Astrocyte (in vitro differentiated cells and primary cell): ENCODE results near the gene P4HA2. TPM values are rescaled to one million over a fixed set of nuclear protein-coding genes. Genes with fewer than 3 reads are reported as not detected.
A peak's percentile ranks its signal among the peaks of the same experiment; 100 is the strongest.

Source experiments
- DNase-seq: peaks from one replicate; pipeline ENCODE4 v3.0.0-alpha.2; 2010; ENCODE audit warnings: low read depth
- FAIRE-seq: peaks from 2 replicates; lab custom pipeline; 2011; peaks lifted over from hg19 to GRCh38; lab: Jason Lieb, UNC
- H2AFZ ChIP-seq: 2 replicates; pipeline ENCODE4 v1.6.0; 2012; ENCODE audit warnings: low read depth, low read length, inconsistent platforms
- H3K27ac ChIP-seq: 2 replicates; pipeline ENCODE4 v1.5.1; 2011; ENCODE audit warnings: low read depth, low read length, inconsistent platforms
- H3K27me3 ChIP-seq: 2 replicates; pipeline ENCODE4 v1.6.0; 2011; ENCODE audit warnings: low read length, inconsistent platforms; ENCODE audit not compliant: insufficient read depth
- H3K36me3 ChIP-seq: 2 replicates; pipeline ENCODE4 v1.5.1; 2011; ENCODE audit warnings: low read length, inconsistent platforms; ENCODE audit not compliant: insufficient read depth
- H3K4me1 ChIP-seq: 2 replicates; pipeline ENCODE4 v1.5.1; 2011; ENCODE audit warnings: low read length, inconsistent platforms; ENCODE audit not compliant: insufficient read depth
- H3K4me2 ChIP-seq: 2 replicates; pipeline ENCODE4 v1.6.0; 2012; ENCODE audit warnings: low read length, inconsistent platforms
- H3K4me3 ChIP-seq: 2 replicates; pipeline ENCODE4 v1.5.1; 2011; ENCODE audit warnings: low read depth, mild to moderate bottlenecking, low read length, inconsistent platforms; ENCODE audit not compliant: insufficient read depth
- H3K79me2 ChIP-seq: 2 replicates; pipeline ENCODE4 v1.6.0; 2012; ENCODE audit warnings: mild to moderate bottlenecking, low read length, inconsistent platforms; ENCODE audit not compliant: insufficient read depth
- H3K9ac ChIP-seq: 2 replicates; pipeline ENCODE4 v1.6.0; 2012; ENCODE audit warnings: mild to moderate bottlenecking, low read length, inconsistent platforms
- H3K9me3 ChIP-seq: 2 replicates; pipeline ENCODE4 v1.5.1; 2012; ENCODE audit warnings: low read depth, mild to moderate bottlenecking, low read length, inconsistent platforms; ENCODE audit not compliant: insufficient read depth
- H4K20me1 ChIP-seq: 2 replicates; pipeline ENCODE4 v1.6.0; 2012; ENCODE audit warnings: low read length, inconsistent platforms; ENCODE audit not compliant: insufficient read depth
- H3K27ac Mint-ChIP-seq: one replicate; pipeline ENCODE4 v1.8.0; 2021; ENCODE audit warnings: mild to moderate bottlenecking, mixed read lengths; ENCODE audit not compliant: unreplicated experiment
- H3K27me3 Mint-ChIP-seq: one replicate; pipeline ENCODE4 v1.8.0; 2021; ENCODE audit warnings: low read depth, mixed read lengths; ENCODE audit not compliant: unreplicated experiment
- H3K36me3 Mint-ChIP-seq: one replicate; pipeline ENCODE4 v1.8.0; 2021; ENCODE audit warnings: low read depth, mixed read lengths; ENCODE audit not compliant: unreplicated experiment
- H3K4me1 Mint-ChIP-seq: one replicate; pipeline ENCODE4 v1.8.0; 2021; ENCODE audit warnings: low read depth, mixed read lengths; ENCODE audit not compliant: unreplicated experiment
- H3K4me3 Mint-ChIP-seq: one replicate; pipeline ENCODE4 v1.8.0; 2021; ENCODE audit warnings: mild to moderate bottlenecking, moderate library complexity, mixed read lengths; ENCODE audit not compliant: unreplicated experiment
- H3K9me3 Mint-ChIP-seq: one replicate; pipeline ENCODE4 v1.8.0; 2021; ENCODE audit warnings: mild to moderate bottlenecking, mixed read lengths; ENCODE audit not compliant: unreplicated experiment
- CTCF ChIP-seq: IDR thresholded peaks from 2 replicates; pipeline ENCODE4 v1.5.1; 2011; ENCODE audit warnings: low read depth, mild to moderate bottlenecking, inconsistent platforms, low read length, moderate library complexity; ENCODE audit not compliant: insufficient read depth
- EZH2 ChIP-seq: IDR thresholded peaks from 2 replicates; pipeline ENCODE4 v1.6.1; 2012; ENCODE audit warnings: mild to moderate bottlenecking, low read length, inconsistent platforms; ENCODE audit not compliant: insufficient read depth
- total RNA-seq: library from RNA; stranded (reverse); gene quantifications from 2 replicates; pipeline ENCODE4 v1.2.1, GENCODE V29; 2021

The P4HA2 gene
- total RNA-seq, 1 donor from 2014 or later = 214 TPM

- H3K9me3 ChIP-seq = no peaks in the 10 kb centered on the region
- no peak overlapping the region for H3K27ac ChIP-seq
- FAIRE-seq (no peak), DNase-seq (no peak)
- H3K4me3 Mint-ChIP-seq = no peak overlapping the region
- peaks cover 65% of the 10 kb centered on the region for H3K36me3 Mint-ChIP-seq
- no peak for TF ChIP-seq CTCF
- no peak for TF ChIP-seq EZH2
- no peaks in the 10 kb centered on the region for H3K27me3 Mint-ChIP-seq
- peaks cover 15% of the 10 kb centered on the region for H3K4me1 ChIP-seq
- peaks cover 42% of the 10 kb centered on the region for H3K36me3 ChIP-seq
- peaks cover 9% of the 10 kb centered on the region for H4K20me1 ChIP-seq
- no peak overlapping the region for H3K9ac ChIP-seq
- H3K4me1 Mint-ChIP-seq = peaks cover 5% of the 10 kb centered on the region
- H3K4me2 ChIP-seq = no peak overlapping the region
- no peak overlapping the region for H3K27ac Mint-ChIP-seq
- H3K79me2 ChIP-seq = no peaks in the 10 kb centered on the region
- H2AFZ ChIP-seq = no peak overlapping the region
- H3K27me3 ChIP-seq = no peaks in the 10 kb centered on the region
- no peak overlapping the region for H3K4me3 ChIP-seq
- no peaks in the 10 kb centered on the region for H3K9me3 Mint-ChIP-seq
These were observed 28.5 kb downstream of the P4HA2 start for GRCh38 chr5:132199116-132199680.

GRCh38 chr5:132198571-132198970 lies 29.1 kb downstream of the P4HA2 start:
- peaks cover 10% of the 10 kb centered on the region for H3K4me1 ChIP-seq
- H2AFZ ChIP-seq = no peak overlapping the region
- peaks cover 64% of the 10 kb centered on the region for H3K36me3 Mint-ChIP-seq
- no peak overlapping the region for H3K4me2 ChIP-seq
- no peaks in the 10 kb centered on the region for H3K27me3 ChIP-seq
- H3K9ac ChIP-seq = no peak overlapping the region
- no peak overlapping the region for H3K4me3 Mint-ChIP-seq
- H3K36me3 ChIP-seq = peaks cover 42% of the 10 kb centered on the region
- no peaks in the 10 kb centered on the region for H3K9me3 Mint-ChIP-seq
- no peak for DNase-seq
- H4K20me1 ChIP-seq = peaks cover 2% of the 10 kb centered on the region
- H3K4me3 ChIP-seq = no peak overlapping the region
- H3K27me3 Mint-ChIP-seq = no peaks in the 10 kb centered on the region
- H3K9me3 ChIP-seq = no peaks in the 10 kb centered on the region
- peaks cover 5% of the 10 kb centered on the region for H3K4me1 Mint-ChIP-seq
- TF ChIP-seq CTCF = no peak
- TF ChIP-seq EZH2 = no peak
- H3K79me2 ChIP-seq = no peaks in the 10 kb centered on the region
- H3K27ac Mint-ChIP-seq = no peak overlapping the region
- FAIRE-seq = no peak
- H3K27ac ChIP-seq = no peak overlapping the region

GRCh38 chr5:132195727-132196126 lies 31.9 kb downstream of the P4HA2 start:
- no peaks in the 10 kb centered on the region for H4K20me1 ChIP-seq
- H3K27ac Mint-ChIP-seq = peak overlapping the region; percentile 34
- no peaks in the 10 kb centered on the region for H3K4me1 Mint-ChIP-seq
- TF ChIP-seq EZH2 = no peak
- TF ChIP-seq CTCF = no peak
- H3K4me3 Mint-ChIP-seq = no peak overlapping the region
- peaks cover 30% of the 10 kb centered on the region for H3K36me3 ChIP-seq
- no peak overlapping the region for H3K4me3 ChIP-seq
- FAIRE-seq = no peak
- no peaks in the 10 kb centered on the region for H3K4me1 ChIP-seq
- no peak overlapping the region for H3K27ac ChIP-seq
- peaks cover 46% of the 10 kb centered on the region for H3K36me3 Mint-ChIP-seq
- no peaks in the 10 kb centered on the region for H3K9me3 ChIP-seq
- H2AFZ ChIP-seq = no peak overlapping the region
- H3K9ac ChIP-seq = no peak overlapping the region
- no peak for DNase-seq
- no peaks in the 10 kb centered on the region for H3K27me3 ChIP-seq
- H3K4me2 ChIP-seq = no peak overlapping the region
- H3K9me3 Mint-ChIP-seq = no peaks in the 10 kb centered on the region
- no peaks in the 10 kb centered on the region for H3K27me3 Mint-ChIP-seq
- H3K79me2 ChIP-seq = no peaks in the 10 kb centered on the region
